Thyroid gland (tissue), 4 donors: ENCODE results near the gene CD244. TPM values are rescaled to one million over a fixed set of nuclear protein-coding genes. Genes with fewer than 3 reads are reported as not detected.
A peak's percentile ranks its signal among the peaks of the same experiment; 100 is the strongest.

Source experiments
- DNase-seq, 2 donors: peaks; one replicate each; pipeline ENCODE4 v3.0.0-alpha.2; 2019
- H3K27ac ChIP-seq, 3 donors: fragments of 200-600 bp; sonication (generic); 1 replicate in 2 of 3; 2 replicates in 1 of 3; pipeline ENCODE4 v1.5.1; 2016 to 2019; ENCODE audit warnings: mild to moderate bottlenecking in 1 of 3, moderate library complexity in 1 of 3
- H3K27me3 ChIP-seq: fragments of 200-600 bp; sonication (generic); one replicate; pipeline ENCODE4 v1.5.1; 2019
- H3K36me3 ChIP-seq, 2 donors: fragments of 200-600 bp; sonication (generic); one replicate each; pipeline ENCODE4 v1.5.1; 2016 to 2019
- H3K4me1 ChIP-seq, 2 donors: fragments of 200-600 bp; sonication (generic); one replicate each; pipeline ENCODE4 v1.5.1; 2017 to 2019
- H3K4me3 ChIP-seq, 3 donors: fragments of 200-600 bp; sonication (generic); replicated peaks in 1 of 3; 1 replicate in 2 of 3; 2 replicates in 1 of 3; pipeline ENCODE4 v1.5.1; 2016; ENCODE audit warnings: mild to moderate bottlenecking in 1 of 3
- H3K9me3 ChIP-seq: fragments of 200-600 bp; sonication (generic); one replicate; pipeline ENCODE4 v1.5.1; 2017
- POLR2A ChIP-seq, 2 donors: fragments of 450-650 bp; IDR thresholded peaks; one replicate each; pipeline ENCODE4 v1.6.1; 2017; ENCODE audit warnings: antibody characterized with exemption in 2 of 2, mild to moderate bottlenecking in 2 of 2, moderate library complexity in 1 of 2
- WGBS, 2 donors: methylation state at CpG; one replicate each; pipeline ENCODE4 v1.1.5; 2017; 5-methylcytosine and 5-hydroxymethylcytosine counted together
- intact Hi-C: fragments of 100-400 bp; cut with DNase I; formaldehyde crosslinking; loops from one replicate; pipeline ENCODE4 v1.15.1; 2023
- total RNA-seq, 4 donors: library from RNA; depleted of rRNA; stranded (reverse); fragments of >200 nt; gene quantifications; one replicate each; pipeline ENCODE4 v1.2.3, GENCODE V29; 2016
- TF ChIP-seq, protein P1 (sequence below), 6 experiments: fragments of 200-600 bp in 3 of 6; fragments of 450-650 bp in 3 of 6; sonication (generic) in 3 of 6; IDR thresholded peaks; one replicate each; pipeline ENCODE4 v1.5.1; 2016 to 2019; ENCODE audit warnings: antibody characterized with exemption in 6 of 6, mild to moderate bottlenecking in 2 of 6, inconsistent platforms in 1 of 6, moderate library complexity in 1 of 6

The CD244 gene
- total RNA-seq, 4 donors from 2014 or later = 0.27 TPM; not detected in 3

DNA sequence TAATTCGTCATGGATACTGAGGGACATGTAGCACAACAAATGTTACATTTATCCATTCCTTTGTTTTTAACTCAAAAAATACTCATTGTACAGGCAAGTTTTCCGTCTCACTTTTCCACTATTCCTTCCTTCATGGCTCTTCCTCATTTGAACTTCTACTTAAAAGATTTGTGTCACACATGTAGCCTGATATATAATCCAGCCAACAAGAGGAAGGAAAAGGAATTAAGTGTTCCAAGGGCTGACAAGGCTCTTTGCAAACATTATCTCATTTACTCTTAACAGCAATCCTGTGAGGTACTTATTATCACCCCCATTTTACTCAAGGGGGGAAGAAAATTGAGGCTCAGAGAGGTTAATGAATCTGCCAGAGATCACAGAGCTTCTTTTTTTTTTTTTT, 22.9 kb downstream of the CD244 start:
- H3K36me3 ChIP-seq = no peaks in the 10 kb centered on the region
- intact Hi-C loops = loop anchor here (10.0 kb wide), 1 partner anchor 255 kb away; the partner anchor contains the start of gene KLHDC9
- DNase-seq = no peak
- 86 to 88% methylated on average over 2 of the region's 2 CpGs for WGBS, 2 donors
- peaks cover 0 to 6% of the 10 kb centered on the region in 2 donors for H3K4me1 ChIP-seq
- H3K9me3 ChIP-seq = no peaks in the 10 kb centered on the region
- no peaks in the 10 kb centered on the region for H3K27me3 ChIP-seq
- TF ChIP-seq POLR2A (IDR thresholded peaks at IDR 0.05) = no peak
- TF ChIP-seq, protein P1, sequence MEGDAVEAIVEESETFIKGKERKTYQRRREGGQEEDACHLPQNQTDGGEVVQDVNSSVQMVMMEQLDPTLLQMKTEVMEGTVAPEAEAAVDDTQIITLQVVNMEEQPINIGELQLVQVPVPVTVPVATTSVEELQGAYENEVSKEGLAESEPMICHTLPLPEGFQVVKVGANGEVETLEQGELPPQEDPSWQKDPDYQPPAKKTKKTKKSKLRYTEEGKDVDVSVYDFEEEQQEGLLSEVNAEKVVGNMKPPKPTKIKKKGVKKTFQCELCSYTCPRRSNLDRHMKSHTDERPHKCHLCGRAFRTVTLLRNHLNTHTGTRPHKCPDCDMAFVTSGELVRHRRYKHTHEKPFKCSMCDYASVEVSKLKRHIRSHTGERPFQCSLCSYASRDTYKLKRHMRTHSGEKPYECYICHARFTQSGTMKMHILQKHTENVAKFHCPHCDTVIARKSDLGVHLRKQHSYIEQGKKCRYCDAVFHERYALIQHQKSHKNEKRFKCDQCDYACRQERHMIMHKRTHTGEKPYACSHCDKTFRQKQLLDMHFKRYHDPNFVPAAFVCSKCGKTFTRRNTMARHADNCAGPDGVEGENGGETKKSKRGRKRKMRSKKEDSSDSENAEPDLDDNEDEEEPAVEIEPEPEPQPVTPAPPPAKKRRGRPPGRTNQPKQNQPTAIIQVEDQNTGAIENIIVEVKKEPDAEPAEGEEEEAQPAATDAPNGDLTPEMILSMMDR (IDR thresholded peaks at IDR 0.05) = no peak
- H3K27ac ChIP-seq = no peak overlapping the region
- H3K4me3 ChIP-seq = no peak overlapping the region

DNA sequence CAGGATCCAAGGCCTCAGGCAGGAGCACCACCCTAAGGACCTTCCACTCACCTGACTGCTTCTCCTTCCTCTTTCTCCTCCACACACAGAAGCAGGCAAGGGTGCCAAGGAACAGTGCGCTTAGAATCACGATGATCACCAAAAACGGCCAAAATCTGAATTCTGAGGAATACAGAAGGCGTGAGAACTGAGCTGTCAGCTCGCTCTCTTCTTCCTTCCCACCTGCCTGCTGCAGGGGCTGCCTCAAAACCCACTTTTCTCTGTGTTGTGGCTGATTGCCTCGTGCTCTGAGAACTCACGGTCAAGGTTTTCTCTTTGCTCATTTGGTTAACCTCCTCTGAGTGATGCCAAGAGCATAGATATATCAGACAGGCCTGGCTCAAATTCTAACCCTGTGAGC, 23.8 kb downstream of the CD244 start:
- WGBS, 2 donors = 88 to 93% methylated on average over 7 of the region's 7 CpGs
- TF ChIP-seq POLR2A (IDR thresholded peaks at IDR 0.05) = no peak
- TF ChIP-seq, protein P1 (IDR thresholded peaks at IDR 0.05) = no peak
- intact Hi-C loops = loop anchor here (10.0 kb wide), 1 partner anchor 256 kb away; the partner anchor contains the start of gene KLHDC9

DNA sequence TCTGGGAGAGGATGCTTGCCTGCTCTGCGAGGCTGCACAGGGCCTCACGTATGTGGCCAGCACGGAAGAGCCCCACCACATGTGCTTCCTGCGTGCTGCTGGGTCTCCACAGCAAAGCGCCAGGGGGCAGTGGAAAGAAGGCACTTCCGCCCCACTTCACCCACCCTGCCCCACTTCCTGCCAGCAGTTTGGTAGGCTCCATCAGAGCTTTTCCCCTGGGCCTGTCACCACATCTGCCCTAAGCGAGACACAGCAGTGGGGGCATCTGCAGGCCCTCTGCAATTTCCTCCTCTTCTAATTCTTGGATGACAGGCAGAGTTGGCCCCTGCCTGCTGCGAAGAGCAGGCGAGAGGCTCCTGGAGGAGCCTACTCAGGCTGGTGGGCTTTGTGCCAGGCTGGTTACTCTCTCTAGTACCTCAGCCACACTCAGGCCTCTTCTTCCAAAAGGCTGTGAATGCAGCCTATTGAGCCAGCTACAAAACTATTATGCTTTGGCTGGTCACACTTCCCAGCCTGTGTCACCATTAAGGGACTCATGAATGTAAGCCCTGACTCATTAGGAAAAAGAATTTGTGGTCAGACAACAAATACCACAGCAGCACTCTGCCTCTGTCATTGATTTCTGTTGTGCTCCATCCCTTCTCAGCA, 25.0 kb downstream of the CD244 start:
- H3K27me3 ChIP-seq = no peaks in the 10 kb centered on the region
- no peaks in the 10 kb centered on the region for H3K9me3 ChIP-seq
- peaks cover 0 to 6% of the 10 kb centered on the region in 2 donors for H3K4me1 ChIP-seq
- peak; percentile 46 to 83 for DNase-seq
- WGBS, 2 donors = 59% methylated on average over 9 of the region's 9 CpGs
- TF ChIP-seq, protein P1 (IDR thresholded peaks at IDR 0.05) = no peak
- no peak for TF ChIP-seq POLR2A (IDR thresholded peaks at IDR 0.05)
- intact Hi-C loops = loop anchor here (10.0 kb wide), 1 partner anchor 257 kb away; the partner anchor contains the start of gene KLHDC9
- H3K4me3 ChIP-seq = no peak overlapping the region
- H3K27ac ChIP-seq = no peak overlapping the region
- H3K36me3 ChIP-seq = no peaks in the 10 kb centered on the region

More for the DNA sequence above, 23.8 kb downstream of the CD244 start:
- no peak overlapping the region for H3K4me3 ChIP-seq
- H3K27ac ChIP-seq = no peak overlapping the region
- no peak for DNase-seq
- H3K36me3 ChIP-seq = no peaks in the 10 kb centered on the region
- peaks cover 0 to 6% of the 10 kb centered on the region in 2 donors for H3K4me1 ChIP-seq
- H3K9me3 ChIP-seq = no peaks in the 10 kb centered on the region
- H3K27me3 ChIP-seq = no peaks in the 10 kb centered on the region

DNA sequence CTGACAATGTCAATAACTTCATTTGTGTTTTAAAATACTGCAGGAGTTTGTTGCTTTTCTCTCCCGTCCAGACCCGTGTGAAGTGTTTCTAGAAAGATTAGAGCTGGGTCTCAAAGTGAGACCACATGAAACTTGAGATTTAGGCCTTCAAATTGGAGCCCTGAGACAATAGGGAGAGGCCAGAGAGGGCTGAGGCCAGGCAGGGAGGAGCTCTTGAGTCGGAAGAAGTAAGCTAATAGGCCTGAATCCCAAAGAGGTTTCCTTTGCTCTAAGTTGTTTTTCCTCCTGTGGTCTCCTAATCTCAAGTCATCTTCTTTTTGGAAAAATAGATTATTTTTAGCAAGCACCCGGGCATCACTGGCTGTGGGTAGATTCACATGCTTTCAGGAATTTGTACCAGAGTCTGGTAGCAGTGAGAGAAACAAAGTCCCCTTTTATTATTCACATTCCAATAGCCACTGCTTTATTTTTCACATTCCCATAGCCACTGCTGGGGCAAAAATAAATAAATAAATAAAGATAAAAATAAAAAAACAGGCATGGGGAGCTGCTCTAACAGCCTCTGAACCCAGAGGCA, 25.6 kb downstream of the CD244 start:
- Histone ChIP-seq H3K4me1 (peaks cover 0 to 6% of the 10 kb centered on the region in 2 donors), H3K4me3 (no peak overlapping the region), H3K27me3 (no peaks in the 10 kb centered on the region), H3K9me3 (no peaks in the 10 kb centered on the region), H3K27ac (no peak overlapping the region), H3K36me3 (no peaks in the 10 kb centered on the region)
- intact Hi-C loops = loop anchor here (10.0 kb wide), 1 partner anchor 258 kb away; the partner anchor contains the start of gene KLHDC9
- no peak for TF ChIP-seq POLR2A (IDR thresholded peaks at IDR 0.05)
- TF ChIP-seq, protein P1 (IDR thresholded peaks at IDR 0.05) = no peak
- no peak for DNase-seq
- WGBS, 2 donors = 66 to 77% methylated on average over 4 of the region's 4 CpGs

DNA sequence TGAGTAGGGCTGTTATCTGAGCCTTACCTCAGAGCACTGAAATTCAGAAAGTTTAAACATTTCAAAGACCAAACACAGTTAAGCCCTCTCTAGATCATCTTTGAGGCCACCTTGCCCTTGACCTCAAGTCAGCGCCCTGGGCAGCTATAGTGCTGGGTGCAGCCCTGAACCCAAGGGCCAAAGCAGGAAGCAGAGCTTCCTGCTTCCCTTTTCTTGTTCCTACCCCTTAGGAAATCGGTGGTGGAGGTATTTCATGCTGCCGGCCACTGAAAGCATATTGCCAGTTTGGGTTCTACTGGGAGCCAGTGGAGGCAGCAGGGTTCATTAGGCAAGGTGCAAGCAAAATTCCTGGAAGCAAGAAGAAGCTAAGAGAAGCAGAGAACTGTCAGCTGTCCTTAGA, 26.1 kb downstream of the CD244 start:
- Histone ChIP-seq H3K4me1 (peaks cover 0 to 6% of the 10 kb centered on the region in 2 donors), H3K4me3 (no peak overlapping the region), H3K27ac (no peak overlapping the region), H3K9me3 (no peaks in the 10 kb centered on the region), H3K36me3 (no peaks in the 10 kb centered on the region), H3K27me3 (no peaks in the 10 kb centered on the region)
- intact Hi-C loops = loop anchor here (10.0 kb wide), 1 partner anchor 258 kb away; the partner anchor contains the start of gene KLHDC9
- WGBS, 2 donors = 47 to 75% methylated on average over 3 of the region's 3 CpGs
- no peak for DNase-seq
- TF ChIP-seq POLR2A (IDR thresholded peaks at IDR 0.05) = no peak
- TF ChIP-seq, protein P1 (IDR thresholded peaks at IDR 0.05) = no peak
